ENCODE data around the gene KCNH8.

KCNH8 gene

GRCh38 chr3:19487386-19487785 lies 339.1 kb downstream of the KCNH8 start:
- Histone ChIP-seq H2BK15ac (ENCODE audit: low read length) (no peak overlapping the region), H3K4me3 (ENCODE audit: low read length in 2 of 2) (no peak overlapping the region), H3K4ac (ENCODE audit: low read length) (no peak overlapping the region), H3K36me3 (replicated peaks in 1 of 2; ENCODE audit: control insufficient read depth in 2 of 2, insufficient read depth in 2 of 2, low read length in 2 of 2) (no peaks in the 10 kb centered on the region), H3K23ac (ENCODE audit: low read depth, low read length, poor library complexity) (no peak overlapping the region), H3K14ac (ENCODE audit: low read length) (no peak overlapping the region), H3K27ac (replicated peaks; ENCODE audit: low read length) (no peak overlapping the region), H3K18ac (ENCODE audit: low read length) (no peak overlapping the region), H2AK5ac (ENCODE audit: low read depth, low read length) (no peak overlapping the region), H3K4me1 (ENCODE audit: control insufficient read depth in 2 of 2, insufficient read depth in 1 of 2, low read depth in 1 of 2, low read length in 2 of 2) (no peaks in the 10 kb centered on the region), H4K8ac (ENCODE audit: low read depth, low read length) (no peak overlapping the region), H3K9ac (ENCODE audit: low read depth, low read length, poor library complexity) (no peak overlapping the region), H4K91ac (ENCODE audit: low read depth, low read length, poor library complexity) (no peak overlapping the region), H2AFZ (ENCODE audit: low read length) (no peak overlapping the region), H3K79me1 (ENCODE audit: low read depth, low read length) (no peaks in the 10 kb centered on the region), H2BK12ac (ENCODE audit: low read length) (no peak overlapping the region), H3K4me2 (ENCODE audit: insufficient read depth, low read length, poor library complexity, severe bottlenecking) (no peak overlapping the region), H2BK5ac (ENCODE audit: low read length) (no peak overlapping the region), H3K27me3 (ENCODE audit: control insufficient read depth in 3 of 3, insufficient read depth in 3 of 3, low read depth in 1 of 3, low read length in 3 of 3) (no peaks in the 10 kb centered on the region), H3K9me3 (replicated peaks in 1 of 2; ENCODE audit: control insufficient read depth in 2 of 2, insufficient read depth in 1 of 2, low read depth in 1 of 2, low read length in 2 of 2) (no peaks in the 10 kb centered on the region), H2BK120ac (ENCODE audit: low read depth, low read length) (no peak overlapping the region)
- no CpG with 5 or more reads among the region's 6 CpGs for WGBS, 2 donors (ENCODE audit: extremely low coverage in 2 of 2, insufficient read length in 2 of 2, insufficient replicate concordance in 1 of 2)
- no peak for DNase-seq (ENCODE audit: low spot score)

- Histone ChIP-seq H3K4ac (ENCODE audit: low read length) (no peak overlapping the region), H3K9ac (ENCODE audit: low read depth, low read length, poor library complexity) (no peak overlapping the region), H3K4me3 (ENCODE audit: low read length in 2 of 2) (no peak overlapping the region), H2AFZ (ENCODE audit: low read length) (no peak overlapping the region), H2BK12ac (ENCODE audit: low read length) (no peak overlapping the region), H3K18ac (ENCODE audit: low read length) (no peak overlapping the region), H4K8ac (ENCODE audit: low read depth, low read length) (no peak overlapping the region), H2AK5ac (ENCODE audit: low read depth, low read length) (no peak overlapping the region), H3K4me1 (ENCODE audit: control insufficient read depth in 2 of 2, insufficient read depth in 1 of 2, low read depth in 1 of 2, low read length in 2 of 2) (no peaks in the 10 kb centered on the region), H2BK5ac (ENCODE audit: low read length) (no peak overlapping the region), H3K23ac (ENCODE audit: low read depth, low read length, poor library complexity) (no peak overlapping the region), H4K91ac (ENCODE audit: low read depth, low read length, poor library complexity) (no peak overlapping the region), H2BK120ac (ENCODE audit: low read depth, low read length) (no peak overlapping the region), H3K9me3 (replicated peaks in 1 of 2; ENCODE audit: control insufficient read depth in 2 of 2, insufficient read depth in 1 of 2, low read depth in 1 of 2, low read length in 2 of 2) (peaks cover 0 to under 1% of the 10 kb centered on the region in 2 donors), H3K36me3 (replicated peaks in 1 of 2; ENCODE audit: control insufficient read depth in 2 of 2, insufficient read depth in 2 of 2, low read length in 2 of 2) (no peaks in the 10 kb centered on the region), H2BK15ac (ENCODE audit: low read length) (no peak overlapping the region), H3K4me2 (ENCODE audit: insufficient read depth, low read length, poor library complexity, severe bottlenecking) (no peak overlapping the region), H3K79me1 (ENCODE audit: low read depth, low read length) (no peaks in the 10 kb centered on the region), H3K27ac (replicated peaks; ENCODE audit: low read length) (no peak overlapping the region), H3K14ac (ENCODE audit: low read length) (no peak overlapping the region), H3K27me3 (ENCODE audit: control insufficient read depth in 3 of 3, insufficient read depth in 3 of 3, low read depth in 1 of 3, low read length in 3 of 3) (no peaks in the 10 kb centered on the region)
- WGBS, 2 donors (ENCODE audit: extremely low coverage in 2 of 2, insufficient read length in 2 of 2, insufficient replicate concordance in 1 of 2), result no CpG with 5 or more reads among the region's 4 CpGs
- no peak for DNase-seq (ENCODE audit: low spot score)
Observed at GRCh38 chr3:19488939-19489338, 340.6 kb downstream of the KCNH8 start.

DNA sequence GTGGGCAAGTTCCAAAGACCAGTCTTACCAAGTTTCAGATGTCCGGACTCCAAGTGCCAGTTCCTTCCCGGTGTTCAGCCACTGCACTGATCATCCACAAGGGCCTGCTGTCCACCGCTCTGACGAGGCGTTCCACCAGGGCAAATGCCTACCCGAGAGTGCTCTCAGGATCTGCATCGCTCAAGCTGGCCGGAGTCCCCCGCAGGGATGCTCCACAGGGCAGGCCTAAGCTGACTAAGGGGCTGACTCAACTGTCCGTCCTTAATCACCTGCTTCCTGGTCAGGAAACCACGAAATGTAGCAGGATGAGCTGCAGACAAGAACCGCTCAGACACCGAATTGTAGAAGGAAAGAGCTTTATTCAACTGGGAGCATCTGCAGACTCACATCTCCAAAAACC lies 341.6 kb downstream of the KCNH8 start:
- Histone ChIP-seq H3K4ac (ENCODE audit: low read length) (no peak overlapping the region), H3K27me3 (ENCODE audit: control insufficient read depth in 3 of 3, insufficient read depth in 3 of 3, low read depth in 1 of 3, low read length in 3 of 3) (no peaks in the 10 kb centered on the region), H3K4me3 (ENCODE audit: low read length in 2 of 2) (no peak overlapping the region), H2BK15ac (ENCODE audit: low read length) (no peak overlapping the region), H3K4me2 (ENCODE audit: insufficient read depth, low read length, poor library complexity, severe bottlenecking) (no peak overlapping the region), H3K79me1 (ENCODE audit: low read depth, low read length) (no peaks in the 10 kb centered on the region), H3K14ac (ENCODE audit: low read length) (no peak overlapping the region), H3K18ac (ENCODE audit: low read length) (no peak overlapping the region), H3K4me1 (ENCODE audit: control insufficient read depth in 2 of 2, insufficient read depth in 1 of 2, low read depth in 1 of 2, low read length in 2 of 2) (no peaks in the 10 kb centered on the region), H4K91ac (ENCODE audit: low read depth, low read length, poor library complexity) (no peak overlapping the region), H3K9ac (ENCODE audit: low read depth, low read length, poor library complexity) (no peak overlapping the region), H2BK12ac (ENCODE audit: low read length) (no peak overlapping the region), H2BK120ac (ENCODE audit: low read depth, low read length) (no peak overlapping the region), H3K36me3 (replicated peaks in 1 of 2; ENCODE audit: control insufficient read depth in 2 of 2, insufficient read depth in 2 of 2, low read length in 2 of 2) (no peaks in the 10 kb centered on the region), H3K27ac (replicated peaks; ENCODE audit: low read length) (no peak overlapping the region), H4K8ac (ENCODE audit: low read depth, low read length) (no peak overlapping the region), H2BK5ac (ENCODE audit: low read length) (no peak overlapping the region), H2AK5ac (ENCODE audit: low read depth, low read length) (no peak overlapping the region), H3K23ac (ENCODE audit: low read depth, low read length, poor library complexity) (no peak overlapping the region), H2AFZ (ENCODE audit: low read length) (no peak overlapping the region), H3K9me3 (replicated peaks in 1 of 2; ENCODE audit: control insufficient read depth in 2 of 2, insufficient read depth in 1 of 2, low read depth in 1 of 2, low read length in 2 of 2) (peaks cover 0 to 1% of the 10 kb centered on the region in 2 donors)
- WGBS, 2 donors (ENCODE audit: extremely low coverage in 2 of 2, insufficient read length in 2 of 2, insufficient replicate concordance in 1 of 2), result no CpG with 5 or more reads among the region's 13 CpGs
- DNase-seq (ENCODE audit: low spot score), result no peak

GRCh38 chr3:19506171-19506570 lies 357.9 kb downstream of the KCNH8 start:
- Histone ChIP-seq H2BK12ac (ENCODE audit: low read length) (no peak overlapping the region), H2AK5ac (ENCODE audit: low read depth, low read length) (no peak overlapping the region)

More at GRCh38 chr3:19506171-19506570, 357.9 kb downstream of the KCNH8 start:
- Histone ChIP-seq H2BK15ac (ENCODE audit: low read length) (no peak overlapping the region), H3K9me3 (replicated peaks in 1 of 2; ENCODE audit: control insufficient read depth in 2 of 2, insufficient read depth in 1 of 2, low read depth in 1 of 2, low read length in 2 of 2) (no peaks in the 10 kb centered on the region), H3K9ac (ENCODE audit: low read depth, low read length, poor library complexity) (no peak overlapping the region), H3K4me1 (ENCODE audit: control insufficient read depth in 2 of 2, insufficient read depth in 1 of 2, low read depth in 1 of 2, low read length in 2 of 2) (no peaks in the 10 kb centered on the region), H3K4ac (ENCODE audit: low read length) (no peak overlapping the region), H3K4me2 (ENCODE audit: insufficient read depth, low read length, poor library complexity, severe bottlenecking) (no peak overlapping the region), H2AFZ (ENCODE audit: low read length) (no peak overlapping the region), H2BK120ac (ENCODE audit: low read depth, low read length) (no peak overlapping the region), H3K14ac (ENCODE audit: low read length) (no peak overlapping the region), H3K36me3 (replicated peaks in 1 of 2; ENCODE audit: control insufficient read depth in 2 of 2, insufficient read depth in 2 of 2, low read length in 2 of 2) (no peaks in the 10 kb centered on the region), H3K79me1 (ENCODE audit: low read depth, low read length) (no peaks in the 10 kb centered on the region), H3K23ac (ENCODE audit: low read depth, low read length, poor library complexity) (no peak overlapping the region), H3K27me3 (ENCODE audit: control insufficient read depth in 3 of 3, insufficient read depth in 3 of 3, low read depth in 1 of 3, low read length in 3 of 3) (no peaks in the 10 kb centered on the region), H3K27ac (replicated peaks; ENCODE audit: low read length) (no peak overlapping the region), H3K18ac (ENCODE audit: low read length) (no peak overlapping the region), H4K8ac (ENCODE audit: low read depth, low read length) (no peak overlapping the region), H2BK5ac (ENCODE audit: low read length) (no peak overlapping the region), H3K4me3 (ENCODE audit: low read length in 2 of 2) (no peak overlapping the region), H4K91ac (ENCODE audit: low read depth, low read length, poor library complexity) (no peak overlapping the region)
- DNase-seq (ENCODE audit: low spot score), result no peak
- WGBS, 2 donors (ENCODE audit: extremely low coverage in 2 of 2, insufficient read length in 2 of 2, insufficient replicate concordance in 1 of 2), result no CpG with 5 or more reads among the region's 1 CpG
